Trophoblast cell (in vitro differentiated cells and primary cell): ENCODE measurements around the gene FAM184B.

Source experiments
- DNase-seq, 2 donors: peaks; one replicate each; pipeline ENCODE4 v3.0.0-alpha.2; 2016
- H2AFZ ChIP-seq: 2 replicates; pipeline ENCODE4 v1.6.1; 2013; ENCODE audit warnings: low read length, moderate library complexity, mild to moderate bottlenecking; ENCODE audit not compliant: insufficient read depth, poor library complexity
- H2AK5ac ChIP-seq: 2 replicates; pipeline ENCODE4 v1.6.1; 2013; ENCODE audit warnings: mild to moderate bottlenecking, low read length
- H2BK120ac ChIP-seq: 2 replicates; pipeline ENCODE4 v1.6.1; 2013; ENCODE audit warnings: low read length, mild to moderate bottlenecking, moderate library complexity; ENCODE audit not compliant: insufficient read depth, poor library complexity
- H2BK12ac ChIP-seq: 2 replicates; pipeline ENCODE4 v1.6.1; 2013; ENCODE audit warnings: mild to moderate bottlenecking, low read length, moderate library complexity
- H2BK5ac ChIP-seq: 2 replicates; pipeline ENCODE4 v1.6.1; 2013; ENCODE audit warnings: low read length, low read depth, moderate library complexity, mild to moderate bottlenecking; ENCODE audit not compliant: poor library complexity
- H3K14ac ChIP-seq: 2 replicates; pipeline ENCODE4 v1.6.1; 2013; ENCODE audit warnings: mild to moderate bottlenecking, low read length
- H3K18ac ChIP-seq: 2 replicates; pipeline ENCODE4 v1.6.1; 2013; ENCODE audit warnings: mild to moderate bottlenecking, low read length
- H3K23ac ChIP-seq: 2 replicates; pipeline ENCODE4 v1.6.1; 2013; ENCODE audit warnings: low read length
- H3K27ac ChIP-seq: 2 replicates; pipeline ENCODE4 v1.5.1; 2013; ENCODE audit warnings: low read depth, mild to moderate bottlenecking, inconsistent platforms, low read length, moderate library complexity
- H3K27me3 ChIP-seq: 2 replicates; pipeline ENCODE4 v1.6.1; 2013; ENCODE audit warnings: inconsistent platforms, mild to moderate bottlenecking, low read length, moderate library complexity; ENCODE audit not compliant: insufficient read depth
- H3K36me3 ChIP-seq, 2 experiments: 1 replicate in 1 of 2; 2 replicates in 1 of 2; pipeline ENCODE4 v1.6.1; 2013; ENCODE audit warnings: low read length in 2 of 2, mild to moderate bottlenecking in 2 of 2, moderate library complexity in 1 of 2; ENCODE audit not compliant: insufficient read depth in 2 of 2, control insufficient read depth in 1 of 2
- H3K4ac ChIP-seq: 2 replicates; pipeline ENCODE4 v1.6.1; 2013; ENCODE audit warnings: low read depth, mild to moderate bottlenecking, low read length, moderate library complexity
- H3K4me1 ChIP-seq, 2 experiments: 1 replicate in 1 of 2; 2 replicates in 1 of 2; pipeline ENCODE4 v1.6.1; 2013; ENCODE audit warnings: low read length in 2 of 2, mild to moderate bottlenecking in 2 of 2, moderate library complexity in 1 of 2; ENCODE audit not compliant: insufficient read depth in 2 of 2, control insufficient read depth in 1 of 2
- H3K4me2 ChIP-seq: 2 replicates; pipeline ENCODE4 v1.6.1; 2013; ENCODE audit warnings: inconsistent platforms, mild to moderate bottlenecking, low read length, moderate library complexity
- H3K4me3 ChIP-seq: 2 replicates; pipeline ENCODE4 v1.5.1; 2013; ENCODE audit warnings: mild to moderate bottlenecking, low read depth, low read length, inconsistent platforms
- H3K79me1 ChIP-seq: one replicate; pipeline ENCODE4 v1.6.1; 2013; ENCODE audit warnings: low read length
- H3K79me2 ChIP-seq: 2 replicates; pipeline ENCODE4 v1.6.1; 2013; ENCODE audit warnings: low read length, mild to moderate bottlenecking; ENCODE audit not compliant: control insufficient read depth, insufficient read depth, poor library complexity
- H3K9ac ChIP-seq: 2 replicates; pipeline ENCODE4 v1.6.1; 2013; ENCODE audit warnings: mild to moderate bottlenecking, low read length
- H3K9me3 ChIP-seq: 2 replicates; pipeline ENCODE4 v1.6.1; 2013; ENCODE audit warnings: low read depth, mild to moderate bottlenecking, control low read depth, inconsistent platforms, low read length; ENCODE audit not compliant: insufficient read depth
- H4K12ac ChIP-seq: 2 replicates; pipeline ENCODE4 v1.6.1; 2013; ENCODE audit warnings: low read depth, mild to moderate bottlenecking, low read length, moderate library complexity
- H4K8ac ChIP-seq: 2 replicates; pipeline ENCODE4 v1.6.1; 2013; ENCODE audit warnings: low read depth, mild to moderate bottlenecking, low read length, moderate library complexity
- H4K91ac ChIP-seq: one replicate; pipeline ENCODE4 v1.6.1; 2013; ENCODE audit warnings: low read depth, mild to moderate bottlenecking, low read length, moderate library complexity
- WGBS: extraction: QIAGEN DNeasy Blood & Tissue Kit; methylation state at CpG from one replicate; pipeline ENCODE4 v1.1.7; 2013; ENCODE audit warnings: missing lambda C conversion rate; ENCODE audit not compliant: insufficient read length, insufficient coverage; ENCODE audit errors: extremely low coverage; 5-methylcytosine and 5-hydroxymethylcytosine counted together

FAM184B gene

DNA sequence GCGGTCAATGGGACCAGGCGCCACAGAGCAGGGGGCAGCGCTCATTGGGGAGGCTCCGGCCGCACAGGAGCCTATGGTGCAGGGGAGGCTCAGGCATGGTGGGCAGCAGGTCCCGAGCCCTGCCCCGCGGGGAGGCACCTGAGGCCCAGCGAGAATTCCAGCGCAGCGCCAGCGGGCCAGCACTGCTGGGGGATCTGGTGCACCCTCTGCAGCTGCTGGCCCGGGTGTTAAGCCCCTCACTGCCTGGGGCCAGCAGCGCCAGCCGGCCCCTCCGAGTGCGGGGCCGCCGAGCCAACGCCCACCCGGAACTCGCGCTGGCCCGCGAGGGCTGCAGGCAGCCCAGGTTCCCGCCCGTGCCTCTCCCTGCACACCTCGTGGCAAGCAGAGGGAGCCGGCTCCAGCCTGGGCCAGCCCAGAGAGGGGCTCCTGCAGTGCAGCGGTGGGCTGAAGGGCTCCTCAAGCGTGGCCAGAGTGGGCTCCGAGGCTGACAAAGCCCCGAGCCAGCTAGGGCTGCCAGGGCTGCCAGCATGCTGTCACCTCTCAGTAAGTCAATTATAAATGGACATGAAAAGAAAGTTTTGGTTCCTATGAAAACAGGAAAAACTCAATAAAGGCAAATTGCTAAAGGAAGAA, 14.5 kb downstream of the FAM184B start:
- Histone ChIP-seq H2AFZ (no peak overlapping the region), H2BK5ac (no peak overlapping the region), H3K79me2 (no peaks in the 10 kb centered on the region), H3K23ac (no peak overlapping the region), H3K14ac (no peak overlapping the region), H3K4me3 (no peak overlapping the region), H3K9me3 (peaks cover 6% of the 10 kb centered on the region), H3K27ac (no peak overlapping the region), H3K27me3 (no peaks in the 10 kb centered on the region), H4K8ac (no peak overlapping the region), H2BK120ac (no peak overlapping the region), H4K12ac (no peak overlapping the region), H3K79me1 (no peaks in the 10 kb centered on the region), H3K4ac (no peak overlapping the region), H3K4me1 (no peaks in the 10 kb centered on the region), H2BK12ac (no peak overlapping the region), H3K18ac (no peak overlapping the region), H3K36me3 (no peaks in the 10 kb centered on the region), H2AK5ac (no peak overlapping the region), H3K9ac (no peak overlapping the region), H4K91ac (no peak overlapping the region), H3K4me2 (no peak overlapping the region)
- DNase-seq: no peak
- WGBS: no CpG with 5 or more reads among the region's 33 CpGs

DNA sequence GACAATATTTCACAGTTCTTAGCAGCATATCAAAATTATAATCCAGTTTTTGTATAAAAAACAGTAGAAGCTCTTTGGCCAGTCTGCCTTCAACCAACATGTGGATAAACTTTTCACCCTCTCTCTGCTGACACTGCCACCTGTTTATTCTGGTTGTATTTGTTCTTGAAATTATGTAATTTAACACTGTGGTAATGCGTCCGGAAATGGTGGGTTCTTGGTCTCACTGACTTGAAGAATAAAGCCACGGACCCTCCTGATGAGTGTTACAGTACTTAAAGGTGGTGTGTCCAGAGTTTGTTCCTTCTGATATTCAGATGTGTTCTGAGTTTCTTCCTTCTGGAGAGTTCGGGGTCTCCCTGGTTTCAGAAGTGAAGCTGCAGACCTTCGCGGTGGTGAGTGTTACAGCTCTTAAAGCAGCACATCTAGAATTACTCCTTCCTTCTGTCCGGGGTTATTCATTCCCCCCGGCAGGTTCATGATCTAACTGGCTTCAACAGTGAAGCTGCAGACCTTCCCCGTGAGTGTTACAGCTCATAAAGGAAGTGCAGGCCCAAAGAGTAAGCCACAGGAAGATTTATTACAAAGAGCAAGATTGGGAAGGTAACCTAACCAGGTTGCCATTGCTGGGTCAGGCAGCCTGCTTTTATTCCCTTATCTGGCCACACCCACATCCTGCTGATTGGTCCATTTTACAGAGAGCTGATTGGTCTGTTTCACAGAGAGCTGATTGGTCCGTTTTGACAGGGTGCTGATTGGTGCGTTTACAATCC, 15.7 kb downstream of the FAM184B start:
- no peak overlapping the region for H2AFZ ChIP-seq
- no peak overlapping the region for H3K9ac ChIP-seq
- no peaks in the 10 kb centered on the region for H3K79me1 ChIP-seq
- H3K27me3 ChIP-seq: no peaks in the 10 kb centered on the region
- peaks cover 6% of the 10 kb centered on the region for H3K9me3 ChIP-seq
- DNase-seq: no peak
- H2BK12ac ChIP-seq: no peak overlapping the region
- H3K4me3 ChIP-seq: no peak overlapping the region
- no peak overlapping the region for H2AK5ac ChIP-seq
- H3K14ac ChIP-seq: no peak overlapping the region
- no peak overlapping the region for H3K23ac ChIP-seq
- no peak overlapping the region for H3K27ac ChIP-seq
- H3K4me1 ChIP-seq: no peaks in the 10 kb centered on the region
- no peak overlapping the region for H4K8ac ChIP-seq
- no peak overlapping the region for H4K91ac ChIP-seq
- H3K4me2 ChIP-seq: no peak overlapping the region
- H3K36me3 ChIP-seq: no peaks in the 10 kb centered on the region
- H3K4ac ChIP-seq: no peak overlapping the region
- no peak overlapping the region for H2BK5ac ChIP-seq
- H3K79me2 ChIP-seq: no peaks in the 10 kb centered on the region
- H3K18ac ChIP-seq: no peak overlapping the region
- no CpG with 5 or more reads among the region's 11 CpGs for WGBS
- H4K12ac ChIP-seq: no peak overlapping the region
- no peak overlapping the region for H2BK120ac ChIP-seq

DNA sequence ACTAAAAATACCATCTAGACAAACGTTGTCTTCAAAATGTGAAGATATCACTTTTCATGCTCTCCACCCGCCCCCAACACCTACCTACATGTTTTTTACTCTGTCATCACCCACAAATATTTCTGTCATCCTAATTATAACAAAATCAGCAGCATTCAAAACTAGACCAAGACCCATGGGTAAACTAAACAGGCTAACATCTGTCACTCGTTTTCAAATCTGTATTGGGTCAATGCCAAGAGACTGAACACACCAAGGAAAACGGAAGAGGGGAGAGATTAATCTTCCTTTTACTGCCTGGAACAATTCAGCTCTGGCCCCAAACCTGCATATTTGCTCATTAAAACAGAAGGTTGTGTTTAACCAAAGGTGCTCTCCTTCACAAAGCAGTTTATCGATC, 17.5 kb downstream of the FAM184B start:
- Histone ChIP-seq H2BK5ac (no peak overlapping the region), H3K23ac (no peak overlapping the region), H2BK120ac (no peak overlapping the region), H2AFZ (no peak overlapping the region), H3K4ac (no peak overlapping the region), H4K91ac (no peak overlapping the region), H3K14ac (no peak overlapping the region), H2BK12ac (no peak overlapping the region), H3K4me2 (no peak overlapping the region), H3K79me2 (no peaks in the 10 kb centered on the region), H3K4me1 (no peaks in the 10 kb centered on the region), H3K9ac (no peak overlapping the region), H3K27me3 (no peaks in the 10 kb centered on the region), H2AK5ac (no peak overlapping the region), H3K9me3 (peaks cover 6% of the 10 kb centered on the region), H4K8ac (no peak overlapping the region), H4K12ac (no peak overlapping the region), H3K36me3 (no peaks in the 10 kb centered on the region), H3K79me1 (no peaks in the 10 kb centered on the region), H3K27ac (no peak overlapping the region), H3K4me3 (no peak overlapping the region), H3K18ac (no peak overlapping the region)
- no CpG with 5 or more reads among the region's 5 CpGs for WGBS
- DNase-seq: no peak

DNA sequence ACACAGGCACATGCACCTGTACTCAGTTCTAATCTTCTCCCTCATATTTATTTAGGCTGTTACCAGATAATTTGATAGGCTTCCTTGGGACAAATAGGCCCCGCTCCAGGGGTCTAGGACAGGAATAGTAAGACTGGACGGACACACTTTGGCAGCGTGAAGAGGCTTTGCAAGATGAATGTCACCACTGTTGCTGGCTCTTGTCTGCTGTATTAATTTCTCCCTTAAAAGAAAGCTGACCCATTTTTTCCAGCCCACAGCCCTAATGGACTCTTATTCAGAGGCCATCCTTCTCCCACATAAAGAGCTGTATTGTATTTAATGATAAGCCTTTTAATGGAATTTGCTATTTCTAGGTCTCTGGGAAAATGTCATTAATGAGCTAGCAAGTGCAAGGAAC, 18.0 kb downstream of the FAM184B start:
- Histone ChIP-seq H3K23ac (no peak overlapping the region), H3K4me2 (no peak overlapping the region), H3K18ac (no peak overlapping the region), H3K4ac (no peak overlapping the region), H4K8ac (no peak overlapping the region), H2BK12ac (no peak overlapping the region), H3K4me1 (no peaks in the 10 kb centered on the region), H3K14ac (no peak overlapping the region), H3K27me3 (no peaks in the 10 kb centered on the region), H3K79me2 (no peaks in the 10 kb centered on the region), H2BK120ac (no peak overlapping the region), H3K27ac (no peak overlapping the region), H3K79me1 (no peaks in the 10 kb centered on the region), H3K9ac (no peak overlapping the region), H3K36me3 (no peaks in the 10 kb centered on the region), H2AFZ (no peak overlapping the region), H3K4me3 (no peak overlapping the region), H2AK5ac (no peak overlapping the region), H2BK5ac (no peak overlapping the region), H4K91ac (no peak overlapping the region), H4K12ac (no peak overlapping the region), H3K9me3 (peaks cover 6% of the 10 kb centered on the region)
- no CpG with 5 or more reads among the region's 3 CpGs for WGBS
- no peak for DNase-seq
